ENCODE measurements around the gene LRRIQ1.

LRRIQ1 gene

GRCh38 chr12:85280165-85280983 is 244.2 kb downstream of the LRRIQ1 start, which contains the start of gene ALX1:
Gene ALX1, plus strand, starts transcription at chr12:85280220. Its CDS starts 42 bp downstream, at chr12:85280262.
- peak; percentile 17 for DNase-seq (ENCODE audit: insufficient read length, low spot score)
- FAIRE-seq = no peak

GRCh38 chr12:85280984-85281630 is 245.0 kb downstream of the LRRIQ1 start:
- no peak for FAIRE-seq
- no peak for DNase-seq (ENCODE audit: insufficient read length, low spot score)

- no peak for DNase-seq (ENCODE audit: insufficient read length, low spot score)
- no peak for FAIRE-seq
Observed at GRCh38 chr12:85281636-85282312, 245.6 kb downstream of the LRRIQ1 start.

- no peak for FAIRE-seq
Observed at GRCh38 chr12:85283560-85283959, 247.4 kb downstream of the LRRIQ1 start.

More at GRCh38 chr12:85283560-85283959, 247.4 kb downstream of the LRRIQ1 start:
- DNase-seq (ENCODE audit: insufficient read length, low spot score) = no peak

Data from HTR-8/SVneo (cell line).